HCT116 (cell line): ENCODE results near the gene CYP1A2. TPM values are rescaled to one million over a fixed set of nuclear protein-coding genes. Genes with fewer than 3 reads are reported as not detected.

Source experiments
- ATAC-seq: fragments of 200-7000 bp; cut with Tn5 transposase; 2 replicates; pipeline ENCODE4 v1.9.1; 2020; ENCODE audit warnings: mild to moderate bottlenecking, moderate library complexity
- BruUV-seq: library from RNA; stranded (reverse); fragments of 400-500 nt; replicated peaks from 2 replicates; lab custom pipeline; 2021; lab: Mats Ljungman, UMichigan
- CTCF ChIA-PET: fragments of 300-600 bp; sonication (Branson Sonifier 250); formaldehyde crosslinking; loops from one replicate; lab custom pipeline; 2021; ENCODE audit warnings: antibody characterized with exemption; lab: Charles Lee
- POLR2A ChIA-PET: fragments of 300-600, 350-600 bp; sonication (Branson Sonifier 250); formaldehyde crosslinking; loops from one replicate; lab custom pipeline; 2021; ENCODE audit warnings: antibody characterized with exemption; lab: Charles Lee
- RAD21 ChIA-PET, 2 experiments: fragments of 300-600 bp; sonication (Branson Sonifier 250); formaldehyde crosslinking; loops; one replicate each; lab custom pipeline; 2023; ENCODE audit warnings: low total read pairs in 2 of 2; ENCODE audit not compliant: uncharacterized antibody in 2 of 2, unreplicated experiment in 2 of 2, low non-redundant PET in 1 of 2; lab: Charles Lee
- DNase-seq: peaks from one replicate; pipeline ENCODE4 v3.0.0-alpha.2; 2010; ENCODE audit warnings: low read depth, low spot score
- H2AFZ ChIP-seq: fragments of 200-600 bp; shearing (Covaris generic), sonication (generic); 2 replicates; pipeline ENCODE4 v1.6.1; 2017; ENCODE audit warnings: low read depth, mixed run types, mixed read lengths, antibody characterized with exemption, low read length; ENCODE audit not compliant: poor library complexity, severe bottlenecking
- H3K27ac ChIP-seq: 2 replicates; pipeline ENCODE4 v1.5.1; 2012; ENCODE audit warnings: low read depth, low read length
- H3K27me3 ChIP-seq: fragments of 200-600 bp; sonication (generic); 2 replicates; pipeline ENCODE4 v1.6.1; 2016; ENCODE audit warnings: mixed run types, low read length, mixed read lengths; ENCODE audit not compliant: insufficient read depth
- H3K36me3 ChIP-seq, 2 experiments: fragments of 200-500 bp in 1 of 2; fragments of 200-600 bp in 1 of 2; sonication (Bioruptor generic) in 1 of 2; sonication (generic) in 1 of 2; 2 replicates each; pipeline versions ENCODE4 v1.5.1 to v1.6.1; 2014 to 2016; ENCODE audit warnings: low read length in 2 of 2, inconsistent platforms in 1 of 2, mixed read lengths in 1 of 2, mixed run types in 1 of 2; ENCODE audit not compliant: insufficient read depth in 2 of 2, control insufficient read depth in 1 of 2
- H3K4me1 ChIP-seq, 2 experiments: fragments of 200-600 bp in 1 of 2; sonication (generic) in 1 of 2; 2 replicates each; pipeline versions ENCODE4 v1.5.1 to v1.6.1; 2012 to 2017; ENCODE audit warnings: low read length in 2 of 2, inconsistent platforms in 1 of 2, mild to moderate bottlenecking in 1 of 2, mixed read lengths in 1 of 2, mixed run types in 1 of 2, moderate library complexity in 1 of 2; ENCODE audit not compliant: insufficient read depth in 2 of 2, control insufficient read depth in 1 of 2
- H3K4me2 ChIP-seq: fragments of 200-600 bp; sonication (generic); 2 replicates; pipeline ENCODE4 v1.6.1; 2017; ENCODE audit warnings: mixed run types, low read length, mixed read lengths
- H3K4me3 ChIP-seq, 2 experiments: fragments of 200-600 bp in 1 of 2; sonication (generic) in 1 of 2; replicated peaks in 1 of 2; 2 replicates each; pipeline ENCODE4 v1.5.1; 2011 to 2016; ENCODE audit warnings: low read length in 2 of 2, control low read depth in 1 of 2, low read depth in 1 of 2, mild to moderate bottlenecking in 1 of 2, mixed read lengths in 1 of 2, mixed run types in 1 of 2
- H3K79me2 ChIP-seq: fragments of 200-600 bp; sonication (generic); 2 replicates; pipeline ENCODE4 v1.6.1; 2017; ENCODE audit warnings: mild to moderate bottlenecking, mixed run types, low read length, moderate library complexity, mixed read lengths; ENCODE audit not compliant: insufficient read depth
- H3K9ac ChIP-seq: fragments of 200-600 bp; sonication (generic); 2 replicates; pipeline ENCODE4 v1.6.1; 2016; ENCODE audit warnings: low read length, mixed read lengths
- H3K9me2 ChIP-seq: fragments of 200-600 bp; sonication (generic), shearing (Covaris generic); 2 replicates; pipeline ENCODE4 v1.6.1; 2017; ENCODE audit warnings: mixed run types, mild to moderate bottlenecking, moderate library complexity; ENCODE audit not compliant: insufficient read depth
- H3K9me3 ChIP-seq, 2 experiments: fragments of 200-500 bp in 1 of 2; fragments of 200-600 bp in 1 of 2; sonication (Bioruptor generic) in 1 of 2; sonication (generic) in 1 of 2; 2 replicates each; pipeline ENCODE4 v1.6.1; 2014 to 2017; ENCODE audit warnings: low read length in 2 of 2, mixed read lengths in 2 of 2, inconsistent platforms in 1 of 2, low read depth in 1 of 2, mild to moderate bottlenecking in 1 of 2, mixed run types in 1 of 2, moderate library complexity in 1 of 2; ENCODE audit not compliant: control insufficient read depth in 1 of 2, insufficient read depth in 1 of 2
- H4K20me1 ChIP-seq: fragments of 200-600 bp; sonication (generic), shearing (Covaris generic); 2 replicates; pipeline ENCODE4 v1.6.1; 2017; ENCODE audit warnings: mixed run types, mild to moderate bottlenecking, moderate library complexity; ENCODE audit not compliant: insufficient read depth
- ATF3 ChIP-seq: IDR thresholded peaks from 2 replicates; pipeline ENCODE4 v1.6.1; 2012
- CBX3 ChIP-seq: IDR thresholded peaks from 2 replicates; pipeline ENCODE4 v1.6.1; 2012; ENCODE audit warnings: low read depth
- CEBPB ChIP-seq: IDR thresholded peaks from 2 replicates; pipeline ENCODE4 v1.6.1; 2012; ENCODE audit warnings: low read depth
- ELF1 ChIP-seq: IDR thresholded peaks from 2 replicates; pipeline ENCODE4 v1.6.1; 2012; ENCODE audit warnings: low read depth, borderline replicate concordance
- EZH2 ChIP-seq: fragments of 200-600 bp; sonication (generic); IDR thresholded peaks from 2 replicates; pipeline ENCODE4 v1.6.1; 2017; ENCODE audit warnings: antibody characterized with exemption, mixed run types
- POLR2A ChIP-seq: IDR thresholded peaks from 2 replicates; pipeline ENCODE4 v1.7.0; 2011; ENCODE audit warnings: borderline replicate concordance; ENCODE audit not compliant: insufficient read depth, insufficient read length; ENCODE audit errors: extremely low read depth
- POLR2AphosphoS5 ChIP-seq: IDR thresholded peaks from 2 replicates; pipeline ENCODE4 v1.6.1; 2011; ENCODE audit warnings: mild to moderate bottlenecking, low read depth, low read length, moderate library complexity
- REST ChIP-seq: IDR thresholded peaks from 2 replicates; pipeline ENCODE4 v1.6.1; 2012; ENCODE audit warnings: low read depth
- TCF7L2 ChIP-seq: IDR thresholded peaks from 2 replicates; pipeline ENCODE4 v1.7.0; 2011; ENCODE audit warnings: borderline replicate concordance, inconsistent platforms; ENCODE audit not compliant: insufficient read depth, insufficient read length; ENCODE audit errors: extremely low read depth
- ZFX ChIP-seq: fragments of 450-650 bp; IDR thresholded peaks from 2 replicates; pipeline ENCODE4 v1.6.1; 2017
- intact Hi-C: fragments of 100-400 bp; cut with micrococcal nuclease; formaldehyde crosslinking; loops from 2 replicates; pipeline ENCODE4 v1.10.0; 2022
- total RNA-seq: library from RNA; stranded (reverse); gene quantifications from one replicate; pipeline ENCODE4 v1.2.1, GENCODE V29; 2021; ENCODE audit not compliant: unreplicated experiment

The CYP1A2 gene
- total RNA-seq, 1 experiment from 2014 or later = not detected

GRCh38 chr15:74791007-74791406, 42.4 kb downstream of the CYP1A2 start:
- no peaks in the 10 kb centered on the region; a peak in 1 of 4 replicates for H3K36me3 ChIP-seq
- ATAC-seq (no peak), DNase-seq (no peak)
- no peaks in the 10 kb centered on the region for H3K9me2 ChIP-seq
- no peak overlapping the region for H3K9ac ChIP-seq
- H3K4me1 ChIP-seq = peaks cover 11 to 30% of the 10 kb centered on the region in 2 experiments
- H2AFZ ChIP-seq = no peak overlapping the region
- no peaks in the 10 kb centered on the region for H3K9me3 ChIP-seq
- peaks cover 12% of the 10 kb centered on the region; the same call in 1 of the 2 replicates for H4K20me1 ChIP-seq
- no peak for TF ChIP-seq POLR2A
- no peak for TF ChIP-seq POLR2AphosphoS5
- no peak for TF ChIP-seq ELF1
- TF ChIP-seq EZH2 = no peak
- no peak for TF ChIP-seq CEBPB
- TF ChIP-seq ZFX = no peak
- no peak for TF ChIP-seq CBX3
- no peak for TF ChIP-seq ATF3
- no peak for TF ChIP-seq TCF7L2
- TF ChIP-seq REST = no peak
- no TSS peak for BruUV-seq
- no peak overlapping the region for H3K4me3 ChIP-seq
- H3K27me3 ChIP-seq = no peaks in the 10 kb centered on the region
- H3K4me2 ChIP-seq = no peak overlapping the region
- RAD21 ChIA-PET = no interaction called here
- no peak overlapping the region for H3K27ac ChIP-seq
- POLR2A ChIA-PET = no interaction called here
- CTCF ChIA-PET = no interaction called here
- intact Hi-C loops = no loop called here
- peaks cover 77% of the 10 kb centered on the region for H3K79me2 ChIP-seq
